Activated CD8-positive, alpha-beta memory T cell treated with anti-CD3 and anti-CD28 coated beads for 36 hours (primary cell): ENCODE results near the gene MMS22L. TPM values are rescaled to one million over a fixed set of nuclear protein-coding genes. Genes with fewer than 3 reads are reported as not detected.

ENCODE experiments used
- CTCF ChIA-PET: fragments of 350-600 bp; sonication (Branson Sonifier 250); formaldehyde crosslinking; loops from one replicate; lab custom pipeline; 2021; ENCODE audit warnings: antibody characterized with exemption; lab: Charles Lee
- POLR2A ChIA-PET: fragments of 350-600 bp; sonication (Branson Sonifier 250); formaldehyde crosslinking; loops from one replicate; lab custom pipeline; 2021; ENCODE audit warnings: antibody characterized with exemption; lab: Charles Lee
- total RNA-seq, 2 experiments: library from RNA; stranded (reverse); gene quantifications; one replicate each; pipeline ENCODE4 v1.2.3, GENCODE V29; 2021

Gene MMS22L, protein sequence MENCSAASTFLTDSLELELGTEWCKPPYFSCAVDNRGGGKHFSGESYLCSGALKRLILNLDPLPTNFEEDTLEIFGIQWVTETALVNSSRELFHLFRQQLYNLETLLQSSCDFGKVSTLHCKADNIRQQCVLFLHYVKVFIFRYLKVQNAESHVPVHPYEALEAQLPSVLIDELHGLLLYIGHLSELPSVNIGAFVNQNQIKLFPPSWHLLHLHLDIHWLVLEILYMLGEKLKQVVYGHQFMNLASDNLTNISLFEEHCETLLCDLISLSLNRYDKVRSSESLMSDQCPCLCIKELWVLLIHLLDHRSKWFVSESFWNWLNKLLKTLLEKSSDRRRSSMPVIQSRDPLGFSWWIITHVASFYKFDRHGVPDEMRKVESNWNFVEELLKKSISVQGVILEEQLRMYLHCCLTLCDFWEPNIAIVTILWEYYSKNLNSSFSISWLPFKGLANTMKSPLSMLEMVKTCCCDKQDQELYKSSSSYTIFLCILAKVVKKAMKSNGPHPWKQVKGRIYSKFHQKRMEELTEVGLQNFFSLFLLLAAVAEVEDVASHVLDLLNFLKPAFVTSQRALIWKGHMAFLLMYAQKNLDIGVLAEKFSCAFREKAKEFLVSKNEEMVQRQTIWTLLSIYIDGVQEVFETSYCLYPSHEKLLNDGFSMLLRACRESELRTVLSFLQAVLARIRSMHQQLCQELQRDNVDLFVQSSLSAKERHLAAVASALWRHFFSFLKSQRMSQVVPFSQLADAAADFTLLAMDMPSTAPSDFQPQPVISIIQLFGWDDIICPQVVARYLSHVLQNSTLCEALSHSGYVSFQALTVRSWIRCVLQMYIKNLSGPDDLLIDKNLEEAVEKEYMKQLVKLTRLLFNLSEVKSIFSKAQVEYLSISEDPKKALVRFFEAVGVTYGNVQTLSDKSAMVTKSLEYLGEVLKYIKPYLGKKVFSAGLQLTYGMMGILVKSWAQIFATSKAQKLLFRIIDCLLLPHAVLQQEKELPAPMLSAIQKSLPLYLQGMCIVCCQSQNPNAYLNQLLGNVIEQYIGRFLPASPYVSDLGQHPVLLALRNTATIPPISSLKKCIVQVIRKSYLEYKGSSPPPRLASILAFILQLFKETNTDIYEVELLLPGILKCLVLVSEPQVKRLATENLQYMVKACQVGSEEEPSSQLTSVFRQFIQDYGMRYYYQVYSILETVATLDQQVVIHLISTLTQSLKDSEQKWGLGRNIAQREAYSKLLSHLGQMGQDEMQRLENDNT
- total RNA-seq, result 10 to 100 TPM; 35.8 to 40.0 TPM

DNA sequence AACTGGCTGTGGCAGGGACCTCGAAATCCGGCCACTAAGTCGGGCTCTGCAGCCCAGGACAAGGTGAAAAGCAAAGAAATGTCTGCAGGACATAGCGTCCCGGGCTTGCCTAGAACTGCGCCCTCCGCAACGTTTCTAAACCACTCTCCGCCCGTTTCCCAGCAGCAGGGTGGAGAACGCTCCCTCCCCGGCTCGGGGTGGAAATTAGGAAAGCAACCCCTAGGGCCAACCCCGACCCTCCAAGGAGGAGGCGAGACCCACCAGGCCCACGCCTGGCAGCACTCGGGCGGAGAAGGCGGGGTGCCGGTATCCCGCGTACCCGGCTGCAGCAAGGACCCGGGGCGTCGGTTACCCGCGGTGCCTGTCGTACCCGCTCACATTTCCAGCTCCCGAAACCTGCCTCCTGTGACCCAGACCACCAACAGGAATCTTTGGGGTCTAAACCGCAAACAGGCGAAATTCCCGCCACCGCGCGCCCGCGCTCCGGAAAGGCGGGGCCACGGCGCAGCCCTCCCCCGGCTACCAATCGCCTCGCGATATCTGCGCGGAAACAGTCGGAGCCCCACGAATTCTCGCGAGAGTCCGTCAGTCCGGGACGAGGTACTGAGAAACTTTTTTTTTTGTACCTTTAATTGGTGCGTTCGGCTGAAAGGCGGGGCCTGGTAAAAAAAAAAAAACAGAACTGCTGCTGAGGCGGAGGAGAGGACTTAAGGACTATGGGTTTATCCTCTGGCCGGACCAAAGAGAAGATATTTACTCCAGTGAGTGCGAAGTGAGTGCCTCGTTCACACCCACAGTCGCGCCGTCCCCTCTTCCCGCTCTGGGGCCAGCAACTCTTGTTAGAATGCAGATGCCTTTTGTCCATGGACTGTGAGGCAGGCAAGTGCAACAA, at the start of gene MMS22L:
MMS22L (minus strand) TSS at position 491 of the 892 bp plus-strand sequence. CDS start 739 bp downstream, outside the sequence.
- CTCF ChIA-PET, result no interaction called here
- POLR2A ChIA-PET, result no interaction called here

DNA sequence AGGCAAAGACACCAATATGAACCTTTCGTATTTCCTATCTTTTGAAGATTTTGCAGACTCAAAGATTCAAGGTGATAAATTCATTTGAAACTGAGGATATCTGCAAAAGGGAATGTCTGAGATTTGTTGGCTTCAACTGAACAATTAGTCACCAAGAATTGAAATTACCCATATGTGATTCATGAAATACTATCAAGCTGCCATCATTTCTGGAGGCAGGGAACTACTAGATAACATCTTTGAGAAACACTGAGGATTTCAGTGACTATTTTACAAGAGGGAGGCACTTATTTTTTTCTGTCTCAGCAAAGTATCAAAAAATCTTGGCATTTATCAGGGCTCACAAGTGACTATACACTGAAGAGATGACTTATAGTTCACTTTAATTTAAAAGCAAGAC, 39.8 kb upstream of the MMS22L start:
- POLR2A ChIA-PET, result no interaction called here

DNA sequence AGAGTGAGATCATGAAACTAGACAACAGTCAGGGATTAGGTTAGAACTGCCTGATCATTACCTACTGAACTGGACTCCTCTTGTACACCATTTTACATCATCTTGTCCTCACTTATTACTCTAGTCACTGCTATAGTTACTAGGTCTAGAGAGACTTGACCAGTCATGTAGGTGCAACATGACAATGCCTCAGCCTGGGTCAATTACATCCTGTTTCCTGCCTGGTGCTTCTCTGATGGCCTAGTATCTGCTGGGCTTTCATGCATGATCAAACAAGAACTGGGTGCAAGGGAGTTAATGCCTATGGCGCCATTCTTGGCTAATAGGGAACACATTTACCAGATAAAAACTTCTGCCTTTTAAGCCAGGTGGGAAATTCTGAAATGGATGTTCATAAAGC, 39.2 kb upstream of the MMS22L start:
- POLR2A ChIA-PET, result no interaction called here
- CTCF ChIA-PET, result no interaction called here

More for the DNA sequence above, 39.8 kb upstream of the MMS22L start:
- CTCF ChIA-PET, result no interaction called here

DNA sequence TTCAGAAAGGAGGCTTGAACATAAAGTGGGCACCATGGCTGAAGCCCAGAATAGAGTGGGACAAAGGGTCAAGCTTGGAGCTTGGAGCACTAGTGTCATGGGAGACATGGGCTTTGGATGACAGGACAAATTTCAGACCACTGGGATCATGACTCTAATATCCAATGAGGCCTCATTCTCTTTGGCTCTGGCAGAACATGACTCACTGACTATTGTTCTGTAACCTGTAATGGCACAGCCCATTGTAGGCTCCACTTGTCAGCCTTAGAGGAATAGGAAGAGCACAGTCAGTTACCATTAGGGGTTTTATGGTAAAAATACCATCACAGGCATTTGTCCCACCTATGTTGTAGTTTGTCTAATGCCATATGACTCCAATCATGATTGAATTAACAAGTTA, 34.0 kb upstream of the MMS22L start:
- POLR2A ChIA-PET, result no interaction called here
- CTCF ChIA-PET, result no interaction called here

DNA sequence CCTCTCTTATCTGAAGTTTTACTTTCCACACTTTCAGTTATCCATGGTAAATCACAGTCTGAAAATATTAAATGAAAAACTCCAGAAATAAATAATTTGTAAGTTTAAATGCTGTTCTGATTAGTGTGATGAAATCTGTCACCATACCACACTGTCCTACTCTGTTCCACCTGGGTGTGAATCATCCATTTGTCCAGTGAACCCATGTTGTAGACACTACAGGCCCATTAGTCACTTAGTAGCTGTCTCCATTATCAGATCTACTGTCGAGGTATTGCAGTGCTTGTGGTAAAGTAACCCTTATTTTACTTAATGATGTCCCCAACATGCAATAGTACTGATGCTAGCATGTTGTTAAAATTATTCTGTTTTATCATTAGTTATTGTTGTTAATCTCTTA, 29.2 kb upstream of the MMS22L start:
- ChIA-PET CTCF (no interaction called here), POLR2A (no interaction called here)

DNA sequence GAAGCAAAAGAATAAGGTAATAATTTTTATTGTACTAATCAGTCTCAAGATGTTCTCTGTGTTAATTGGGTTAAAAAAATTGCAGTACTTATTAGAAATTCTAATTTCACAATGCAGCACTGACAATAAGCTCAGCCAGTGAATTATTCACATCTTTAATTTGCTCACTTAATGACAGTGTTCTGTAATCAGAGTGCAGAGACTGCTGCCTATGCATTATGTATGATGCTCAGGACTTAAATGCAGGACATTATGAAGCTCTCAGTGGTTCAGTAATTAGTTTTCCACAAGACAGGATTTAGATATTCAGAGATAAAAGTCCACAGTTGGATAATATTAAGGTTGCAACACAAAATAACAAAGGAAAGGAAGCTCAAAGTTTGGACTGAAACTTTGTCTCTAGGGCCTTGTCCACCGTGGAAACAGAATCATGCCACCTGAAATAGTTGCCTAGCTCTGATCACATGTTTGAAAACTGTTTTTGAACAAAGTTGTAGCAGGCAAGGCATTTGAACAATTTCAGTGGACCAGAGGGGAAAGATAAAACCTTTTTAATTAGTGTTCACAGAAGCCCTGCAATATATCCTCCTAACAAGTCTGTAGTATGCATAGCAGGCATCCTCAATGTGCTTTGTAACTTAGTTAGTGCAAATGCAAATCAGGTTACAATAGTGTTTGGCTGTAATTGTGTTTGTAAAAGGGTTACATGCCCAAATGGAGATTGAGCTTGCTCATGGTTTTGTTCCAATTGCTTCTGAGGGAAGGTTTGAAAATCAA, 23.7 kb upstream of the MMS22L start:
- CTCF ChIA-PET, result no interaction called here
- POLR2A ChIA-PET, result no interaction called here

DNA sequence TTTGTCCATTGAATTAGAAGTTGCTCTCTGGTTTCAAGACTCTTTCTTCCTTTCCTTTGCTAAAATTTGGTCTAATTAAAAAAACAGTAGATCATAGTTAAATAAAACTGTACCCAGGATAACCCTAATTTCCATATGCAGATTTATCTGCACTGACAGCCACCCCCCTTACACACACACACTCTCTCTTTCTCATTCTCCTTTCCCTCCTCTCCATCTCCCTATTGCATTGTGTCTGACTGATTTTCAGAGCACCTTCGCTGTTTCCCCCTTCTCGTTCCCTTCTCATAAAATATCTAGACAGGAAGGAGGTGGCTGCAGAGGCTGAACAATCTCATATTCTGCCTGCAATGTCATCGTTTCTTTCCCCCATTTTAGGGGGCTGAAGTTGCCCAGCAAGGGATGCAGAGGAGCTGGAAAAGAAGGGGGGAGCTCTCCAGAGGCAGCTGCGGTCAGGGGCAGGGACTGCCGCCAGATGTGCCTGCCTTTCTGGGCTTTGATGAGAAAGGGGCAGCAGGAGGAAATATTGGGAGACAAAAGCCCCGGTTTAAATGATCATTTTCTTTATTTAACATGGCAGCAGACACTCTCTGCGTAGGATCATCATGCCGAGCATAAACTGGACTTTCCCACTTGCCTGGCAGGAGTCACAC, 22.5 kb upstream of the MMS22L start:
- CTCF ChIA-PET, result no interaction called here
- POLR2A ChIA-PET, result no interaction called here

DNA sequence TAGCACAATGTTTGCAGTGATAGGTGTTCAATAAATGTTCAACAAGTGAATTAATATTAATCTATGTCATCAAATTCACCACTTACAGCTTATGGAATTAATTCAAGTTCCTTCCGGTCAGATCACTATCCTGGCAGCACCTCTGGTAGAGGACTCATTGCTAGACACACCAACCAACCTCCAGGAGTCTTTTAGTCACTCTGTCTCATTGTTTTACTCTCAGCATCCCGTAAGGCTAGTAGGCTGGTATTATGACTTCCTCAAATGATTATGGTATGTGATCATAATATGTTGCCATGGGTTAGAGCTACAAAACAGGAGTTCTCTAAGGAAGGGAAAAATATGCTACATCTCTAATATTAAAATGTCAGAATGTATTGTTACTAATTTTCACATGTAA, 21.7 kb upstream of the MMS22L start:
- ChIA-PET POLR2A (no interaction called here), CTCF (interaction anchor here (0.5 kb wide), 1 partner anchor 561 kb away, joined by 4 read pairs; no protein-coding TSS in a partner anchor)

DNA sequence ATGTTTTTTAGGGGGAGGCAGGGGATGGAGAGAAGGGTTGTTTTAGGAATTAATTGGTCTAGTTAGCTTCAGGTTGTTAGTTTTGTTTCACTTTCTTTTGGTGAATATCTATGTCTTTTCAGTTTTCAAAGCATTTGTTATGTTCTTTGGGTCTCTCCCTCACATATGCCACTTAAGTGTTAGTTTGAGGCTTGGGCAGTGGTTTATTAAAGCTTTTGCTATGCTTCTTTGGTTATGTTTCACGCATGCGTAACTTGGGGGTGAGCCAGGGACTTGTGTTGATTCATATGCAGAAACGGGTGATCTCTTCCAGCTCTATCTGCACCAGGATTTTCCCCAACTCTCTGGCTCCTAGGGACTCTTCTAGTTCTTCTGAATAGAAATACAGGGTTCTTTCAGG, 11.4 kb upstream of the MMS22L start:
- ChIA-PET POLR2A (no interaction called here), CTCF (no interaction called here)

DNA sequence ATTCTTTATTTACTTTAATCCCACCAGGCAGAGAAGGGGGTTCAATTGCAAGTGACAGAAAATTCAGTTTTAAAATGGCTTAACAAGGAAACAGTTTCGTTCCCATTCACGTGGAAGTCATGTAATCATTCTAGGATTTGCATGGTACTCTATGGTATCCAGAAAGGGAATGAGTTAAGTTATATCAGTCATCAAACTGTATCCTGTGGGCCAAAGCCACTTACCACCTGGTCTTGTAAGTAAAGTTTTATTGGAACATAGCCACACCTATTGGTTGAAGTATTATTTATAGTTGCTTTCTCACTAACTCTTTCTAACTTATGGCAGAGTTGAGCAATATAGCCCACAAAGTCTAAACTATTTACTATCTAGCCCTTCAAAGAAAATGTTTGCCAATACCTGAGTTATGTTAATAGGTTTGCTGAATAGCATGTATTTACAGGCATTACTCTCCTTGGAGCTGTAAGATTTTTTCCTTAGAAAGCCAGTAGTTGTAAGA, 10.2 kb upstream of the MMS22L start:
- ChIA-PET CTCF (no interaction called here), POLR2A (no interaction called here)

DNA sequence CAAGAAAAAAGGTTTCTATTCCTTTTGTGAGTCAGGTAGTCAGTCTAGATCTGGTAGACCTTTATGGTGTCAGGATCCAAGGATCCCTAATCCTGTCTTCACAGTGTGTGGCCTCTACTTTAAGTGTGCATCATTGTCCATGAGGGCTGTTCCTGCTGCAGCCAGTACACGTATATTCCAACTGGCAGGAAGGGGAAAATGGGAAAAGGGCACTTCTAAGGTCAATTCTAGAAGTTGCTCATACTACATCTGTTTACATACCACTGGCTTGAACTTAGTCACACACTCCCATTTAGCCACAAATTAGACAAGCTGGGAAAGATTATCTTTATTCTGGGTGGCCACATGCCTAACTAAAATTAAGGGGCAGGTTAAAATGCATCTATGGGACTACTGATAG, 9.7 kb upstream of the MMS22L start:
- POLR2A ChIA-PET, result no interaction called here
- CTCF ChIA-PET, result no interaction called here

DNA sequence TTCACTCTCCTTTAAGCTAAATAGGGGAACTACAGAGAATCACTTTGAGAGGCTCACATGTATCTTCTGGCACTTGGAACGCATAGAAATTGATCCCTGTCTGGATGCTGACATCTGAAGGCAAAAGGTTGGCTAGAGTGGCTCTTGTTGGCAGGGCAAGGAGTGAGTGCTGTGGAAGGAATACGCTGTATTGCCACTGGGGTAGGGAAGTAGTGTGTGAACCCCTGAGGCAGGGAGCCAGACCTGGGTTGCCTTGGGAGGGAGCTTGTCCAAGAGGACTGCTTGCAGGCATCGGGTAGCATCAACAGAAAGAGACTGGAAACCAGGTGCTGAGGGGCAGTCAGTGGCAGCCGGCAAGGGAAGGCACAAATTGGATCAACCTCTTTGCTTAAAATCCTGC, 8.9 kb upstream of the MMS22L start:
- ChIA-PET POLR2A (no interaction called here), CTCF (no interaction called here)

DNA sequence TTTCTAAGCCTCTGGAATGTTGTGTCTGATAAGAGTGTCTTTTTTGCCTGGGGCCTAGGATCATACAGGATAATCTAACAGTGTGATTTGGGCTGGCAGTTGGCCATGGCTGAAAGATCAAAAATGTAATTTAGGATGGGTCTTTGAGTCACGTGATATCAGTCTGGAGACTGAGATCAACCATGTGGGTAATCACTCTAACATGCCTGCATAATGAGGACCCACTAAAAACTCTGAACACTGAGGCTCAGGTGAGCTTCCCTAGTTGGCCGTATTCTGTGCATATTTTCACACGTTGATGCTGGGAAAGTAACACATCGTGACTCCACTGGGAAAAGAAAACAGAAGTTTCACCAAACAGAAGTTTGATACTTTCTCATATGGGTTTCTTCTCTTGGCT, 6.3 kb upstream of the MMS22L start:
- ChIA-PET POLR2A (interaction anchor here (0.6 kb wide), 1 partner anchor 150 kb away, joined by 3 read pairs; no protein-coding TSS in a partner anchor), CTCF (no interaction called here)

DNA sequence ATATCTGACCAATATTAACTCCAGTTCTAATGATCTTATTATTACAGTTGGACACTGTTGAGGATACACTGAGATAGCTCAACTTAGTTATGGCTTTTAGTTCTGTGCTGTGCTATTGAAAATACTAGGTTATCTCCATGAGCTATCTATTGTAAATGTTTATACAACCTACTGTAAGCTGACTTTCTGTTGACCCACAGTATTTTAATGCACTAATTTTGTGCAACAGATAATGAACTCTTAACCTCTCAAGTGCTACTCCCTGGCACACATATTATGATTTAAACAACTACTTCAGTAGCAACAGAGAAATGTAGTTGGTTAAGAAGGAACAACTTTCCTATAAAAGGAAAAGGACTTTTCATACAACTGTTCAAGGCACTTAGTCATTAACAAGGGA, 5.2 kb upstream of the MMS22L start:
- ChIA-PET POLR2A (no interaction called here), CTCF (no interaction called here)

DNA sequence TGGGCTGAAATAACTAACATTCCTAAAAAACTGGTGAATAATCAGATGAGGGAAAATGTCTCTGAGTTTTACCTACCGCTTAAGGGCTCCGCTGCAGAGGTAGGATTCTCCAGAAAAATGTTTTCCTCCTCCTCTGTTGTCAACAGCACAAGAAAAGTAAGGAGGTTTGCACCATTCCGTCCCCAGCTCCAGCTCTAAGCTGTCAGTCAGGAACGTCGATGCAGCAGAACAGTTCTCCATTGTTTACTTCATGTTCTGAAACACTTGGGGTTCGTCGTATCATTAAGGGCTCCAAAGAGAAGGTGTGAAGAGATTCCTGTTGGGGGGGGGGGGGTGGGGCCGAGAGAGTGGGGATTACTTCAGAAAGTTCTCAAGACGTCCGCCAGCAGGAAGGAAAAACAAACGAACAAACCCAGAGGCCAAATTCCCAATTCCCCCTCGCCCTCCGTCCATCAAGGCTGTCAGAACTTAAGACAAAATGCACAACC, 734 bp downstream of the MMS22L start:
- CTCF ChIA-PET, result no interaction called here
- POLR2A ChIA-PET, result no interaction called here

DNA sequence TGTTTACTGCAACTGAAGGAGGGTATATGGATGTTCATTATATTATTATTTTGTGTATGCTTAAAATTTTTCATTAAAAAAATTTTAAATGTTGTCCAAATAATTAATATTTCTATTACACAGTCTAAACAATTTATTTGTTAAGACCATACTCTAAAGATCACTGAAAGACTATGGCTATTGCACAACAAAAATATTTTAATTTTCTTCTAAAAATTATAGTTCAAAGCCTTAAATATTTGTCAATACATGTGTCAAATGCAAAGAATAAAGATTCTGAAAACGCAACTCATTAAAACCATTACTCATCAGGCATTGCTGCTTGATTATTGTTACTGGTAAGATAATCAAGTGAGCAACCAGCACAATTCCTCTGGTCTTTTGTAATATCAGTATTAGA, 2.2 kb downstream of the MMS22L start:
- ChIA-PET POLR2A (no interaction called here), CTCF (no interaction called here)

DNA sequence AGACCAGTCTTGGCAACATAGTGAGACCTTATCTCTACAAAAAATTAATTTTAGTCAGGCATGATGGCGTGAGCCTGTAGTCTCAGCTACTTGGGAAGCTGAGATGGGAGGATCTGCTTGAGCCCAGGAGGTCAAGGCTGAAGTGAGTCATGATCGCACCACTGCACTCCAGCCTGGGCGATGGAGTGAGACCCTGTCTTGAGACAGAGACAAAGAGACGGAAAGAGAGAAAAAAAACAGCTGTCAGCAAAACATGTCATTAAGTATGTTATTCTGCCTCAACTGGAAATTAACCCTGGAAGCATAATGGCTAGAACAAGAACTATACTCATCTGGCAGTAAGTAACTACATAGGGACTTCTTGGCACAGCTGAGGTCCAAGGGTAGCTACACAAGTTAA, 7.2 kb downstream of the MMS22L start:
- ChIA-PET CTCF (no interaction called here), POLR2A (no interaction called here)
